ENCODE measurements around the gene TM4SF5.
"Not testable (repeated sequence)": the region's sequence is repeated elsewhere in the genome, so short reads cannot be mapped to it uniquely, and the experiment has no call there.

The TM4SF5 gene

GRCh38 chr17:4815043-4815675 is 43.5 kb downstream of the TM4SF5 start:
- no peak for DNase-seq (ENCODE audit: low spot score)
- Histone ChIP-seq H3K4me3 (no peak overlapping the region), H3K27ac (no peak overlapping the region)
- TF ChIP-seq CTCF (IDR thresholded peaks at IDR 0.05) = no peak

GRCh38 chr17:4816826-4817225 is 45.1 kb downstream of the TM4SF5 start:
- DNase-seq (ENCODE audit: low spot score) = no peak
- no peak overlapping the region for H3K4me3 ChIP-seq
- no peak overlapping the region for H3K27ac ChIP-seq
- TF ChIP-seq CTCF (IDR thresholded peaks at IDR 0.05) = no peak

- no peak overlapping the region for H3K27ac ChIP-seq
- H3K4me3 ChIP-seq = no peak overlapping the region
- no peak for TF ChIP-seq CTCF (IDR thresholded peaks at IDR 0.05)
- no peak for DNase-seq (ENCODE audit: low spot score)
Measured at GRCh38 chr17:4818276-4818675, 46.6 kb downstream of the TM4SF5 start.

DNA sequence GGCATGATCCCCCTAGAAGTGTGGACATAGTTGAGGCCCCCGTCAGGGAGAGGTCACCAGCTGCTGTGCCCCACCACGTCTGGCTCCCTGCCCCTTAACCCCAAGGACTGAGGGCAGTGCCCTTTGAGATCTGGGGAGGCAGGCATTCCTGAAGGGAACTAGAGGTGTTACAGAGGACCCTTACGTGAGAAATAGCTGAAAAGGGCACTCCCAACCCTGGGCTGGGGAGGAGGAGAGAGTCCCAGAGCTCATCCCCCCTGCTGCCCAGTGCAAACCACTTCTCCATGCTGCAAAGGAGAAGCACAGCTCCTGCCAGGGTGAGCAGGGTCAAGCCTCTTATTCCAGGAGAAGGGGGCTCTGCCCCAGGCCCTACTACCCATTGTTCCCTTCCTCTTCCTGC is 51.1 kb downstream of the TM4SF5 start:
- Histone ChIP-seq H3K27ac (no peak overlapping the region), H3K4me3 (no peak overlapping the region)
- no peak for DNase-seq (ENCODE audit: low spot score)
- no peak for TF ChIP-seq CTCF (IDR thresholded peaks at IDR 0.05)

DNA sequence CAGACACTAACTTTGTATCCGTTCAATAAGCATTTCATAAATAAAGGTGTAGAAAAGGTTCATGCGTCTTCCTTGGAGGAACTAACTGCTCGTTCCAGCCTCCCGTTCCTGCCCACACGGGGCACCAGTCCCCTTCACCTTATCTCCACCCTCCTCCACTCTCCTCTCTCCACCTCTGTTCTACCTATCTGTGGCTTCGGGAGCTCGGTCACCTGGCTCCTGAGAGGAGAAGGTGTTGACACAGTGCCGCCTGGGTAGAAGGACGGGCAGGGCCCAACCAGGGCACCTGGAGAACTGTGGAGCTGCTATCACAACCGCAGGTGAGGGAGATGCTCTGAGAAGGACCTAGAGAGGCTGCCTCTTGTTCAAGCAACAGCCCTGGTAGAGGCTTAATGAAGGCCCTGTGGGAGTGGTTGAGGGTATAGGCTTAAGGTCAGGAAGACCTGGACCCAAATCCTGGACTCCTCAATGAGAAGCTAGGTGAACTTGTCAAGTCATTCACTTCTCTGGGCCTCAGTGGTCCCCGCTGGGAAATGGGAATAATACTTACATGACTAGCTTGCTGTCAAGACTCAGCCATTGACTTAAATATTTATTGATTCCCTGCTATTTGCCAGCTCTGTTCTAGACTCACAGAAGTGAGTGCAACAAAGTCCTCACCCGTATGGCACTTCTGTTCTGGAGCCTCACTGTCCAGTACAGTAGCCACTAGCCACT is 51.8 kb downstream of the TM4SF5 start:
- no peak for DNase-seq (ENCODE audit: low spot score)
- Histone ChIP-seq H3K27ac (no peak overlapping the region), H3K4me3 (no peak overlapping the region)
- TF ChIP-seq CTCF (IDR thresholded peaks at IDR 0.05) = no peak

DNA sequence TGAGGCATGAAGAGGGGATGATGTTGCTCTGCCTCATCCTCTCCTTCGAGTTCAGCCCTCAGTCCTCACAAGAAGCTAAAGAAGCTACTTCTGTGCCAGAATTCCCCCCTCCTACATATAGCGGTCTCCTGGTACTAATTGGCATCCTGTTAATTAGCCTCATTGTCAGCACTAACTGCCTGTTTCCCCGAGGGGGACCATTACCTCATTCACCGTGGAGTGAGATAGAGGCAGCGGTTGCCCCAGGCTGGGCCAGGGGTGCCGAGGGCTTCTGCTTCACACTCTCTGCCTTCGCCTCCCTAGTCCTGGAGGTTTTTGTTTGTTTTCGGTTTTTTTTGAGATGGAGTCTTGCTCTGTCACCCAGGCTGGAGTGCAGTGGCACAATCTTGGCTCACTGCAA is 55.7 kb downstream of the TM4SF5 start:
- H3K27ac ChIP-seq = no peak overlapping the region
- no peak for DNase-seq (ENCODE audit: low spot score)
- H3K4me3 ChIP-seq = no peak overlapping the region
- TF ChIP-seq CTCF (IDR thresholded peaks at IDR 0.05) = no peak

DNA sequence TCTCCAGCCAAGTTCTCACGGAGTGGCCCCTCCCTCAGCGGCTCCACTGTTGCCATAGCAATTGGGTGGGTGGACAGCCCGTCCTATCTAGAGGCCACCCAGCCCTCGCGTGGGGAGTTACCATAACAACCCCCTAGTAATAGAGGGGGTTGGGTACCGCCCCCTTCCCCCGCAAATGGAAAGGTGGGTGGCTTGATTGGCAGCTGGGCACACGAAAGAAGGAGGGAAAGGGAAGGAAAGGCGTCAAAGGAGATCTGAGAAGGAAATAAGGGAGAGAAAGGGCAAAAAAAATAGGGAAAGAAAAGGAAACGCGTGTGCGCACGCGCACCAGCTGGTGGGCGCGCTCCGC is 61.1 kb downstream of the TM4SF5 start:
- H3K27ac ChIP-seq = peak overlapping the region; percentile 92 to 97
- not testable (repeated sequence) for DNase-seq (ENCODE audit: low spot score)

More for the DNA sequence above, 61.1 kb downstream of the TM4SF5 start:
- H3K4me3 ChIP-seq = peak overlapping the region; percentile 100

All from coronary artery (tissue), 2 donors.